PFSK-1 (cell line): ENCODE results near the gene SLC25A45.
A peak's percentile ranks its signal among the peaks of the same experiment; 100 is the strongest.

Source experiments
- FOXP2 ChIP-seq: optimal IDR thresholded peaks from 2 replicates; pipeline ENCODE3; 2011; ENCODE audit warnings: borderline replicate concordance, control low read depth, inconsistent platforms; ENCODE audit not compliant: insufficient read depth; ENCODE audit errors: extremely low read length, extremely low read depth
- POLR2AphosphoS5 ChIP-seq: IDR thresholded peaks from 2 replicates; pipeline ENCODE4 v1.6.1; 2012; ENCODE audit warnings: low read depth, mild to moderate bottlenecking, control low read depth, low read length, moderate library complexity
- REST ChIP-seq, 2 experiments: IDR thresholded peaks; 2 replicates each; pipeline versions ENCODE4 v1.6.1 to v1.8.0; 2011 to 2012; ENCODE audit warnings: low read depth in 2 of 2, low read length in 2 of 2, control low read depth in 1 of 2, inconsistent platforms in 1 of 2, mild to moderate bottlenecking in 1 of 2, moderate library complexity in 1 of 2; ENCODE audit not compliant: insufficient read depth in 1 of 2
- SIN3A ChIP-seq: IDR thresholded peaks from 2 replicates; pipeline ENCODE4 v1.6.1; 2012; ENCODE audit warnings: mild to moderate bottlenecking, low read length, moderate library complexity, borderline replicate concordance; ENCODE audit not compliant: insufficient read depth
- TAF1 ChIP-seq: IDR thresholded peaks from 2 replicates; pipeline ENCODE4 v1.6.1; 2012; ENCODE audit warnings: low read length, control low read depth, borderline replicate concordance; ENCODE audit not compliant: insufficient read depth

DNA sequence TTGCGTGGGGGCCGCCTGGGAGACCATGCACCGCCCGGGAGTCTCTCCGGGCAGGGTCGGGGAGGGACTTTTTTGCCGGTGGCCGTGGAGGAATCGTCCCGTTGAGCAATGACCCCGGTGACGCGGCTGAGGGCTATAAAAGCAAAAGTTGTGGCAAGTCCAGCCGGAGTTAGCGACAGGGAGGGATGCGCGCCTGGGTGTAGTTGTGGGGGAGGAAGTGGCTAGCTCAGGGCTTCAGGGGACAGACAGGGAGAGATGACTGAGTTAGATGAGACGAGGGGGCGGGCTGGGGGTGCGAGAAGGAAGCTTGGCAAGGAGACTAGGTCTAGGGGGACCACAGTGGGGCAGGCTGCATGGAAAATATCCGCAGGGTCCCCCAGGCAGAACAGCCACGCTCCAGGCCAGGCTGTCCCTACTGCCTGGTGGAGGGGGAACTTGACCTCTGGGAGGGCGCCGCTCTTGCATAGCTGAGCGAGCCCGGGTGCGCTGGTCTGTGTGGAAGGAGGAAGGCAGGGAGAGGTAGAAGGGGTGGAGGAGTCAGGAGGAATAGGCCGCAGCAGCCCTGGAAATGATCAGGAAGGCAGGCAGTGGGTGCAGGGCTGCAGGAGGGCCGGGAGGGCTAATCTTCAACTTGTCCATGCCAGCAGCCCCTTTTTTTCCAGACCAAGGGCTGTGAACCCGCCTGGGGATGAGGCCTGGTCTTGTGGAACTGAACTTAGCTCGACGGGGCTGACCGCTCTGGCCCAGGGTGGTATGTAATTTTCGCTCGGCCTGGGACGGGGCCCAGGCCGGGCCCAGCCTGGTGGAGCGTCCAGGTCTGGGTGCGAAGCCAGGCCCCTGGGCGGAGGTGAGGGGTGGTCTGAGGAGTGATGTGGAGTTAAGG is 40.4 kb upstream of the SLC25A45 start, which contains the start of gene NEAT1:
- peak; percentile 98 for TF ChIP-seq SIN3A
- TF ChIP-seq POLR2AphosphoS5 = peak; percentile 100
- peak; percentile 98; the same call in 1 of the 2 replicates for TF ChIP-seq TAF1
- TF ChIP-seq REST (IDR thresholded peaks at IDR 0.05; ENCODE audit: insufficient read depth in 1 of 2, low read depth in 2 of 2, low read length in 2 of 2) = peak; percentile 61 to 76
- TF ChIP-seq FOXP2 = no peak
